GM23248 (cell line): ENCODE measurements around the gene UBR2. TPM values are rescaled to one million over a fixed set of nuclear protein-coding genes. Genes with fewer than 3 reads are reported as not detected.
"Not testable (repeated sequence)": the region's sequence is repeated elsewhere in the genome, so short reads cannot be mapped to it uniquely, and the experiment has no call there.

Experiments
- DNase-seq: peaks from one replicate; pipeline ENCODE4 v3.0.0-alpha.2; 2015
- H2AFZ ChIP-seq: fragments of 200-600 bp; sonication (generic); 2 replicates; pipeline ENCODE4 v1.6.1; 2016; ENCODE audit warnings: antibody characterized with exemption
- H3F3A ChIP-seq: fragments of 200-600 bp; sonication (generic); 2 replicates; pipeline ENCODE4 v1.6.1; 2016; ENCODE audit warnings: mild to moderate bottlenecking, antibody characterized with exemption, mixed run types; ENCODE audit not compliant: insufficient read depth
- H3K27ac ChIP-seq: fragments of 200-600 bp; sonication (generic); 2 replicates; pipeline ENCODE4 v1.5.1; 2016; ENCODE audit warnings: mild to moderate bottlenecking
- H3K27me3 ChIP-seq: fragments of 200-600 bp; sonication (generic); replicated peaks from 2 replicates; pipeline ENCODE4 v1.6.1; 2016; ENCODE audit warnings: mild to moderate bottlenecking; ENCODE audit not compliant: insufficient read depth
- H3K36me3 ChIP-seq: fragments of 200-600 bp; sonication (generic); 2 replicates; pipeline ENCODE4 v1.6.1; 2016; ENCODE audit warnings: low read depth, mild to moderate bottlenecking
- H3K4me1 ChIP-seq: fragments of 200-600 bp; sonication (generic); 2 replicates; pipeline ENCODE4 v1.6.1; 2016; ENCODE audit warnings: mild to moderate bottlenecking; ENCODE audit not compliant: insufficient read depth
- H3K4me2 ChIP-seq: fragments of 200-600 bp; sonication (generic); one replicate; pipeline ENCODE4 v1.6.1; 2016; ENCODE audit warnings: mild to moderate bottlenecking; ENCODE audit not compliant: unreplicated experiment
- H3K4me3 ChIP-seq: fragments of 200-600 bp; sonication (generic); 2 replicates; pipeline ENCODE4 v1.5.1; 2016; ENCODE audit warnings: mild to moderate bottlenecking
- H3K79me2 ChIP-seq: fragments of 200-600 bp; sonication (generic); 2 replicates; pipeline ENCODE4 v1.6.1; 2016; ENCODE audit warnings: mild to moderate bottlenecking; ENCODE audit not compliant: insufficient read depth
- H3K9ac ChIP-seq: fragments of 200-600 bp; sonication (generic); 2 replicates; pipeline ENCODE4 v1.6.1; 2016; ENCODE audit warnings: mild to moderate bottlenecking
- H3K9me2 ChIP-seq: fragments of 200-600 bp; sonication (generic); 2 replicates; pipeline ENCODE4 v1.6.1; 2016; ENCODE audit warnings: mixed run types, mild to moderate bottlenecking, moderate library complexity; ENCODE audit not compliant: insufficient read depth
- H3K9me3 ChIP-seq: fragments of 200-600 bp; sonication (generic); one replicate; pipeline ENCODE4 v1.6.1; 2017; ENCODE audit warnings: low read depth
- H4K20me1 ChIP-seq: fragments of 200-600 bp; sonication (generic); 2 replicates; pipeline ENCODE4 v1.6.0; 2016; ENCODE audit not compliant: insufficient read depth
- EZH2 ChIP-seq: fragments of 200-600 bp; sonication (generic); IDR thresholded peaks from 2 replicates; pipeline ENCODE4 v1.6.1; 2018; ENCODE audit warnings: antibody characterized with exemption, mild to moderate bottlenecking; ENCODE audit not compliant: insufficient read depth, poor library complexity, severe bottlenecking
- EZH2phosphoT487 ChIP-seq: fragments of 200-600 bp; sonication (generic); IDR thresholded peaks from 2 replicates; pipeline ENCODE4 v1.6.1; 2018; ENCODE audit warnings: antibody characterized with exemption, moderate library complexity, mild to moderate bottlenecking, low read depth; ENCODE audit not compliant: insufficient read depth
- WGBS, 2 experiments: methylation state at CpG; one replicate each; pipeline ENCODE4 v1.1.6; 2015 to 2017; ENCODE audit warnings: low lambda C conversion rate in 2 of 2, low coverage in 1 of 2; ENCODE audit errors: missing lambda C conversion rate in 2 of 2; 5-methylcytosine and 5-hydroxymethylcytosine counted together
- in situ Hi-C: fragments of 300-500 bp; cut with MboI; formaldehyde crosslinking; loops from 2 replicates; pipeline ENCODE4 v1.15.0; 2020
- polyA plus RNA-seq: library from polyadenylated mRNA; unstranded; fragments of >200 nt; fragmentation: Nextera tagmentation; extraction: Ambion mirVana; gene quantifications from 2 replicates; pipeline ENCODE4 v1.2.1, GENCODE V29; 2016
- total RNA-seq: library from RNA; depleted of rRNA; stranded (reverse); fragments of >200 nt; shearing (Covaris generic); gene quantifications from 2 replicates; pipeline ENCODE4 v1.2.3, GENCODE V29; 2014

Gene UBR2
- total and polyA plus RNA-seq, 2 experiments from 2014 or later = 8.5 to 23.3 TPM

GRCh38 chr6:42598300-42598699, 34.5 kb downstream of the UBR2 start:
- Histone ChIP-seq H3K4me1 (no peaks in the 10 kb centered on the region), H3K27ac (no peak overlapping the region), H3K27me3 (no peaks in the 10 kb centered on the region), H3K9ac (no peak overlapping the region), H3F3A (0 out of 2 replicates have a peak, but pooled peaks cover under 1% of the 10 kb centered on the region), H3K9me2 (no peaks in the 10 kb centered on the region), H4K20me1 (no peaks in the 10 kb centered on the region), H3K9me3 (no peaks in the 10 kb centered on the region), H3K36me3 (peaks cover 23% of the 10 kb centered on the region), H3K79me2 (peaks cover 97% of the 10 kb centered on the region), H2AFZ (no peak overlapping the region), H3K4me2 (no peak overlapping the region), H3K4me3 (no peak overlapping the region)
- WGBS, 2 experiments = 93 to 100% methylated on average over 2 of the region's 2 CpGs
- DNase-seq = no peak
- in situ Hi-C loops = no loop called here
- no peak for TF ChIP-seq EZH2phosphoT487
- TF ChIP-seq EZH2 = no peak

- no peak overlapping the region for H3K4me2 ChIP-seq
- no peak overlapping the region for H3K9ac ChIP-seq
- H3K9me2 ChIP-seq = no peaks in the 10 kb centered on the region
- 82 to 86% methylated on average over 3 of the region's 3 CpGs for WGBS, 2 experiments
- peaks cover 8% of the 10 kb centered on the region; the same call in 1 of the 2 replicates for H3F3A ChIP-seq
- no peaks in the 10 kb centered on the region for H3K4me1 ChIP-seq
- no peaks in the 10 kb centered on the region for H4K20me1 ChIP-seq
- no peaks in the 10 kb centered on the region for H3K27me3 ChIP-seq
- no peak for DNase-seq
- no peaks in the 10 kb centered on the region for H3K9me3 ChIP-seq
- H3K27ac ChIP-seq = no peak overlapping the region
- TF ChIP-seq EZH2 (no peak), EZH2phosphoT487 (no peak)
- H2AFZ ChIP-seq = no peak overlapping the region
- peaks cover 26% of the 10 kb centered on the region for H3K36me3 ChIP-seq
- H3K79me2 ChIP-seq = peaks cover 88% of the 10 kb centered on the region
- H3K4me3 ChIP-seq = no peak overlapping the region
- in situ Hi-C loops = no loop called here
These were observed 35.7 kb downstream of the UBR2 start for GRCh38 chr6:42599558-42599957.

- peaks cover 8% of the 10 kb centered on the region; the same call in 1 of the 2 replicates for H3F3A ChIP-seq
- in situ Hi-C loops = no loop called here
- peak; percentile 24 for DNase-seq
- H3K9ac ChIP-seq = no peak overlapping the region
- no peaks in the 10 kb centered on the region for H3K4me1 ChIP-seq
- H4K20me1 ChIP-seq = no peaks in the 10 kb centered on the region
- no peak for TF ChIP-seq EZH2phosphoT487
- H3K4me2 ChIP-seq = no peak overlapping the region
- H3K36me3 ChIP-seq = peaks cover 20% of the 10 kb centered on the region
- H3K9me3 ChIP-seq = no peaks in the 10 kb centered on the region
- no peak overlapping the region for H3K4me3 ChIP-seq
- H3K27ac ChIP-seq = no peak overlapping the region
- peaks cover 54% of the 10 kb centered on the region for H3K79me2 ChIP-seq
- H3K27me3 ChIP-seq = no peaks in the 10 kb centered on the region
- no peaks in the 10 kb centered on the region for H3K9me2 ChIP-seq
- H2AFZ ChIP-seq = no peak overlapping the region
These were observed 40.3 kb downstream of the UBR2 start for GRCh38 chr6:42604150-42604549.

- H2AFZ ChIP-seq, H3K9me3 ChIP-seq, H3K9ac ChIP-seq, in situ Hi-C loops, H3K4me2 ChIP-seq, H4K20me1 ChIP-seq, DNase-seq, H3K27ac ChIP-seq, H3K4me1 ChIP-seq, H3F3A ChIP-seq, H3K4me3 ChIP-seq, H3K9me2 ChIP-seq, H3K27me3 ChIP-seq: not testable (repeated sequence)
- WGBS, 2 experiments = 98 to 100% methylated on average over 2 of the region's 2 CpGs
- H3K79me2 ChIP-seq = peaks cover 48% of the 10 kb centered on the region
- peaks cover 20% of the 10 kb centered on the region for H3K36me3 ChIP-seq
These were observed 40.9 kb downstream of the UBR2 start for GRCh38 chr6:42604699-42605098.

- 69 to 70% methylated on average over 3 of the region's 3 CpGs for WGBS, 2 experiments
These were observed 46.6 kb downstream of the UBR2 start for GRCh38 chr6:42610416-42610815.

More at GRCh38 chr6:42610416-42610815, 46.6 kb downstream of the UBR2 start:
- Histone ChIP-seq H2AFZ (no peak overlapping the region), H3K9me2 (no peaks in the 10 kb centered on the region), H3K9me3 (no peaks in the 10 kb centered on the region), H3K4me1 (no peaks in the 10 kb centered on the region), H3K36me3 (peaks cover 20% of the 10 kb centered on the region; the same call in 1 of the 2 replicates), H3K79me2 (peaks cover 7% of the 10 kb centered on the region; the same call in 1 of the 2 replicates), H3K9ac (no peak overlapping the region), H3K4me3 (no peak overlapping the region), H3F3A (no peaks in the 10 kb centered on the region), H4K20me1 (no peaks in the 10 kb centered on the region), H3K4me2 (no peak overlapping the region), H3K27ac (no peak overlapping the region), H3K27me3 (no peaks in the 10 kb centered on the region)
- DNase-seq = no peak
- in situ Hi-C loops = no loop called here
- TF ChIP-seq EZH2phosphoT487 (no peak), EZH2 (no peak)
